Nephron (organoid): ENCODE measurements around the gene SUN1.
"Not testable (repeated sequence)": the region's sequence is repeated elsewhere in the genome, so short reads cannot be mapped to it uniquely, and the experiment has no call there.

Experiments used
- H3K27ac Mint-ChIP-seq, 3 experiments: 2 replicates each; pipeline ENCODE4 v1.8.0; 2020; ENCODE audit warnings: mixed read lengths in 3 of 3, mild to moderate bottlenecking in 2 of 3, moderate library complexity in 1 of 3
- H3K27me3 Mint-ChIP-seq: 2 replicates; pipeline ENCODE4 v1.8.0; 2021; ENCODE audit warnings: low read depth, mild to moderate bottlenecking, moderate library complexity, mixed read lengths
- H3K36me3 Mint-ChIP-seq: 2 replicates; pipeline ENCODE4 v1.8.0; 2020; ENCODE audit warnings: low read depth, mixed read lengths
- H3K4me1 Mint-ChIP-seq: 2 replicates; pipeline ENCODE4 v1.8.0; 2020; ENCODE audit warnings: mixed read lengths
- H3K4me3 Mint-ChIP-seq, 3 experiments: 2 replicates each; pipeline ENCODE4 v1.8.0; 2020; ENCODE audit warnings: mild to moderate bottlenecking in 3 of 3, mixed read lengths in 3 of 3, moderate library complexity in 2 of 3
- H3K9me3 Mint-ChIP-seq: 2 replicates; pipeline ENCODE4 v1.8.0; 2020; ENCODE audit warnings: mixed read lengths
- CTCF ChIP-seq, 3 experiments: fragments of 200-600 bp; sonication (generic); IDR thresholded peaks; one replicate each; pipeline ENCODE4 v1.5.0; 2021; ENCODE audit warnings: antibody characterized with exemption in 3 of 3; ENCODE audit not compliant: unreplicated experiment in 3 of 3

SUN1 gene

GRCh38 chr7:921581-922333 is 89.5 kb downstream of the SUN1 start:
- H3K9me3 Mint-ChIP-seq, result no peaks in the 10 kb centered on the region
- no peaks in the 10 kb centered on the region for H3K36me3 Mint-ChIP-seq
- peaks cover 7% of the 10 kb centered on the region for H3K27me3 Mint-ChIP-seq
- H3K4me3 Mint-ChIP-seq, result no peak overlapping the region
- no peak for TF ChIP-seq CTCF (IDR thresholded peaks at IDR 0.05; ENCODE audit: unreplicated experiment in 3 of 3)
- H3K4me1 Mint-ChIP-seq, result peaks cover 4% of the 10 kb centered on the region
- no peak overlapping the region for H3K27ac Mint-ChIP-seq

- no peak for TF ChIP-seq CTCF (IDR thresholded peaks at IDR 0.05; ENCODE audit: unreplicated experiment in 3 of 3)
- Mint-ChIP-seq H3K4me1 (peaks cover 8% of the 10 kb centered on the region), H3K27me3 (peaks cover 6% of the 10 kb centered on the region), H3K27ac (no peak overlapping the region), H3K4me3 (no peak overlapping the region), H3K36me3 (no peaks in the 10 kb centered on the region), H3K9me3 (no peaks in the 10 kb centered on the region)
These were observed 90.2 kb downstream of the SUN1 start for GRCh38 chr7:922334-923107.

- no peak for TF ChIP-seq CTCF (IDR thresholded peaks at IDR 0.05; ENCODE audit: unreplicated experiment in 3 of 3)
- Mint-ChIP-seq H3K27ac (peak overlapping the region in 1 of 3 experiments; percentile 52), H3K36me3 (no peaks in the 10 kb centered on the region), H3K4me3 (no peak overlapping the region), H3K4me1 (peaks cover 4% of the 10 kb centered on the region), H3K9me3 (no peaks in the 10 kb centered on the region), H3K27me3 (no peaks in the 10 kb centered on the region)
These were observed 91.1 kb downstream of the SUN1 start for GRCh38 chr7:923108-924041.

GRCh38 chr7:924042-924441 is 91.8 kb downstream of the SUN1 start:
- not testable (repeated sequence) for H3K4me3 Mint-ChIP-seq, H3K36me3 Mint-ChIP-seq, H3K27me3 Mint-ChIP-seq, H3K4me1 Mint-ChIP-seq, H3K9me3 Mint-ChIP-seq, H3K27ac Mint-ChIP-seq
